ENCODE data around the gene B3GNT5. TPM values are rescaled to one million over a fixed set of nuclear protein-coding genes. Genes with fewer than 3 reads are reported as not detected.
"Not testable (repeated sequence)": the region's sequence is repeated elsewhere in the genome, so short reads cannot be mapped to it uniquely, and the experiment has no call there.

Gene B3GNT5
- total RNA-seq, 1 donor from 2014 or later: 6.9 TPM

DNA sequence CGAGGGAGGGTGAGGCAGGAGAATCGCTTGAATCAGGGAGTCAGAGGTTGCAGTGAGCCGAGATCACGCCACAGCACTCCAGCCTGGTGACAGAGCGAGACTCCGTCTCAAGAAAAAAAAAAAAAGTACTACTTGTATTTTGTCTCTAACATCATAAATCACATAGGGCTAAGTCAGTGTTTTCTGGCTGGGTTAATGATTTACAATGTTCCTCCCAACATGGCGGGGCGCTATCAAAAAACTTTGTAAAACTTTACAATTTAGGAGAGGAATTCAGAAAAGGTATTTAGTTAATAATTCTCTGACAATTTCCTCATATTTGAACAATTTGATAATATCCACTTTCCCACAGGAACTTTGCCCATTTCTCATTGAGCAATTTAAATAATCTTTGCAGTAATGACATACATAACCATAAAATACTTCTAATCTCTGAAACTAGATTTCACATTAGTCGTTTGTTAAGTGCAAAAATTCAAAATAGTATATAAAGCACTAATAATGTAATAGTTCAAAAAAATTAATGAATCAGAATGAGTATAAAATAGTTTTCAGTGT lies 26.6 kb upstream of the B3GNT5 start:
- TF ChIP-seq CTCF (IDR thresholded peaks at IDR 0.05; ENCODE audit: unreplicated experiment): no peak
- Mint-ChIP-seq H3K36me3 (ENCODE audit: low read depth, unreplicated experiment) (no peaks in the 10 kb centered on the region), H3K9me3 (ENCODE audit: unreplicated experiment) (no peaks in the 10 kb centered on the region), H3K4me1 (ENCODE audit: unreplicated experiment) (no peaks in the 10 kb centered on the region), H3K27me3 (ENCODE audit: unreplicated experiment) (no peaks in the 10 kb centered on the region), H3K27ac (ENCODE audit: unreplicated experiment) (no peak overlapping the region), H3K4me3 (ENCODE audit: unreplicated experiment) (no peak overlapping the region)
- DNase-seq (ENCODE audit: low spot score): no peak

GRCh38 chr3:183227586-183227985 lies 25.5 kb upstream of the B3GNT5 start:
- no peaks in the 10 kb centered on the region for H3K4me1 Mint-ChIP-seq (ENCODE audit: unreplicated experiment)
- no peak overlapping the region for H3K27ac Mint-ChIP-seq (ENCODE audit: unreplicated experiment)
- no peaks in the 10 kb centered on the region for H3K36me3 Mint-ChIP-seq (ENCODE audit: low read depth, unreplicated experiment)
- no peaks in the 10 kb centered on the region for H3K9me3 Mint-ChIP-seq (ENCODE audit: unreplicated experiment)
- no peak overlapping the region for H3K4me3 Mint-ChIP-seq (ENCODE audit: unreplicated experiment)
- DNase-seq (ENCODE audit: low spot score): no peak
- TF ChIP-seq CTCF (IDR thresholded peaks at IDR 0.05; ENCODE audit: unreplicated experiment): no peak
- no peaks in the 10 kb centered on the region for H3K27me3 Mint-ChIP-seq (ENCODE audit: unreplicated experiment)

GRCh38 chr3:183229178-183229577 lies 23.9 kb upstream of the B3GNT5 start:
- H3K36me3 Mint-ChIP-seq (ENCODE audit: low read depth, unreplicated experiment): no peaks in the 10 kb centered on the region
- no peak for DNase-seq (ENCODE audit: low spot score)
- H3K9me3 Mint-ChIP-seq (ENCODE audit: unreplicated experiment): no peaks in the 10 kb centered on the region
- H3K4me1 Mint-ChIP-seq (ENCODE audit: unreplicated experiment): no peaks in the 10 kb centered on the region
- H3K27me3 Mint-ChIP-seq (ENCODE audit: unreplicated experiment): no peaks in the 10 kb centered on the region
- no peak for TF ChIP-seq CTCF (IDR thresholded peaks at IDR 0.05; ENCODE audit: unreplicated experiment)
- H3K27ac Mint-ChIP-seq (ENCODE audit: unreplicated experiment): no peak overlapping the region
- no peak overlapping the region for H3K4me3 Mint-ChIP-seq (ENCODE audit: unreplicated experiment)

GRCh38 chr3:183230251-183230650 lies 22.8 kb upstream of the B3GNT5 start:
- H3K36me3 Mint-ChIP-seq (ENCODE audit: low read depth, unreplicated experiment); H3K27me3 Mint-ChIP-seq (ENCODE audit: unreplicated experiment); H3K4me3 Mint-ChIP-seq (ENCODE audit: unreplicated experiment); H3K9me3 Mint-ChIP-seq (ENCODE audit: unreplicated experiment); H3K27ac Mint-ChIP-seq (ENCODE audit: unreplicated experiment); H3K4me1 Mint-ChIP-seq (ENCODE audit: unreplicated experiment); DNase-seq (ENCODE audit: low spot score): not testable (repeated sequence)

DNA sequence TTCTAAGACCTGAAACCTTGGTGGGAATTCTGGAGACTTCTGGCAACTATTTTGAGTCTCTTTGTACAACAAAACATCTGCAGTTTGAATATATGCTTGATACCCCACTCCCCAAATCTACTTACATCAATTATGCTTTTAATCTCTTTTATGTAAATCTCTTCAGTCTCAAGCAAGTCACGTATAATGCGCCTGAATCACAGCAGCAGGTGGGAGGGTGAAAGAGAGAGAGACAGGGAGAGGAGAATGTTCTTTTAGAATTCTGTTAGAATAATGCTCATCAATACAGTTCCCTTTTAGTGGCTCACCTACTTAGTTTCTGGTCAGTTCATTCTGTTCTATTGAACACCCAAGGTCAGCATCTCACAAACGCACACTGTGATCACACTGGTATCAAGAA lies 22.2 kb upstream of the B3GNT5 start:
- TF ChIP-seq CTCF (IDR thresholded peaks at IDR 0.05; ENCODE audit: unreplicated experiment): no peak
- Mint-ChIP-seq H3K9me3 (ENCODE audit: unreplicated experiment) (no peaks in the 10 kb centered on the region), H3K4me1 (ENCODE audit: unreplicated experiment) (no peaks in the 10 kb centered on the region)

More for the DNA sequence above, 22.2 kb upstream of the B3GNT5 start:
- Mint-ChIP-seq H3K4me3 (ENCODE audit: unreplicated experiment) (no peak overlapping the region), H3K27me3 (ENCODE audit: unreplicated experiment) (no peaks in the 10 kb centered on the region), H3K36me3 (ENCODE audit: low read depth, unreplicated experiment) (no peaks in the 10 kb centered on the region), H3K27ac (ENCODE audit: unreplicated experiment) (no peak overlapping the region)
- DNase-seq (ENCODE audit: low spot score): no peak
